Pancreas (tissue), 10 donors: ENCODE data around the gene ABCB8. TPM values are rescaled to one million over a fixed set of nuclear protein-coding genes. Genes with fewer than 3 reads are reported as not detected.

Experiments used
- ATAC-seq, 4 donors: fragments of 200-7000 bp; cut with Tn5 transposase; one replicate each; pipeline versions ENCODE4 v1.8.0 to v1.9.1; 2020; ENCODE audit warnings: mild to moderate bottlenecking in 4 of 4, moderate library complexity in 4 of 4
- DNase-seq, 6 donors: peaks; one replicate each; pipeline ENCODE4 v3.0.0-alpha.2; 2020
- FAIRE-seq: peaks from 2 replicates; lab custom pipeline; 2012; peaks lifted over from hg19 to GRCh38; lab: Jason Lieb, UNC
- H3K27ac ChIP-seq, 4 donors: fragments of 200-600 bp; sonication (generic); 1 replicate in 3 of 4; 2 replicates in 1 of 4; pipeline versions ENCODE4 v1.5.0 to v1.8.0; 2020
- H3K27me3 ChIP-seq, 4 donors: fragments of 200-600 bp; one replicate each; pipeline ENCODE4 v1.8.0; 2021
- H3K36me3 ChIP-seq, 3 donors: fragments of 200-600 bp; sonication (generic) in 1 of 3; one replicate each; pipeline versions ENCODE4 v1.5.0 to v1.8.0; 2020 to 2021
- H3K4me1 ChIP-seq, 3 donors: fragments of 200-600 bp; one replicate each; pipeline ENCODE4 v1.8.0; 2021
- H3K4me3 ChIP-seq, 4 donors: fragments of 200-600 bp; sonication (generic) in 2 of 4; one replicate each; pipeline versions ENCODE4 v1.5.0 to v1.8.0; 2020 to 2021
- H3K9me3 ChIP-seq, 4 donors: fragments of 200-600 bp; one replicate each; pipeline ENCODE4 v1.8.0; 2021
- CTCF ChIP-seq, 4 donors: fragments of 200-600 bp; sonication (generic) in 3 of 4; IDR thresholded peaks; one replicate each; pipeline versions ENCODE4 v1.5.0 to v1.8.0; 2021; ENCODE audit warnings: antibody characterized with exemption in 4 of 4
- WGBS, 2 donors: extraction: QIAGEN DNeasy Blood & Tissue Kit; methylation state at CpG; one replicate each; pipeline ENCODE4 v1.1.7; 2013; 5-methylcytosine and 5-hydroxymethylcytosine counted together
- intact Hi-C, 3 donors: fragments of 100-400 bp; cut with DNase I; formaldehyde crosslinking; loops; one replicate each; pipeline versions ENCODE4 v1.11.1 to v1.14.2; 2022
- polyA plus RNA-seq, 2 donors: library from polyadenylated mRNA; stranded (reverse); fragments of 200-250 nt; gene quantifications; one replicate each; pipeline ENCODE4 v1.2.3, GENCODE V29; 2013
- total RNA-seq, 6 donors: library from RNA; stranded (reverse); fragmentation: NEBNext Ultra II Directional in 4 of 6; extraction: Animal tissue kit (Norgen Biotek cat#: 25700) in 4 of 6; gene quantifications; one replicate each; pipeline versions ENCODE4 v1.2.1 to v1.2.4, GENCODE V29; 2021 to 2023
- donor health status: healthy with polysubstance abuse.
- donor health status: DM: no; HTN: no; CAD: no; lungs with moderate emphysema.
- donor health status: DM: no; HTN: no; CAD: no.
- donor health status: control.
- donor health status: control.
- donor health status: Bipolar disorder and iron deficiency.
- donor health status: DM: yes; HTN: yes; CAD: no.
- donor health status: DM: no; HTN: no; CAD: no.
- donor health status: DM: no; HTN: no; CAD: no.
- donor health status: DM: yes; HTN: yes; CAD: no.

ABCB8 gene
- total and polyA plus RNA-seq, 8 donors: 6.1 to 29.0 (median 12.7) TPM

DNA sequence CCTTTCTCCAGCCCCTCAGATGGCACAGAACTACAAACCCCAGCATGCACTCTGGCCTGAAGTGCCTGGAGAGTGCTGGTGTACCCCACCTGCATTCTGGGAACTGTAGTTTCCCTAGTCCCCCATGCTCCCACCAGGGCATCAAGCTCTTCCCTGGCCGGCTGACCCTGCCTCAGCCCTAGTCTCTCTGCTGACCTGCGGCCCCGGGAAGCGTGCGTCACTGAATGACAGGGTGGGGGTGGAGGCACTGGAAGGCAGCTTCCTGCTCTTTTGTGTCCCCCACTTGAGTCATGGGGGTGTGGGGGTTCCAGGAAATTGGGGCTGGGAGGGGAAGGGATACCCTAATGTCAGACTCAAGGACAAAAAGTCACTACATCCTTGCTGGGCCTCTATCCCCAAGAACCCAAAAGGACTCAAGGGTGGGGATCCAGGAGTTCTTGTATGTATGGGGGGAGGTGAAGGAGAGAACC, 35.4 kb upstream of the ABCB8 start:
- 46 to 53% methylated on average over 5 of the region's 5 CpGs for WGBS, 2 donors
- no peak for FAIRE-seq
- Histone ChIP-seq H3K4me1 (no peaks in the 10 kb centered on the region), H3K36me3 (no peaks in the 10 kb centered on the region), H3K27me3 (no peaks in the 10 kb centered on the region), H3K4me3 (no peak overlapping the region), H3K9me3 (no peaks in the 10 kb centered on the region), H3K27ac (no peak overlapping the region)
- no peak for TF ChIP-seq CTCF (IDR thresholded peaks at IDR 0.05)
- intact Hi-C loops: loop anchor here in 1 of 3 donors (10.0 kb wide), 1 partner anchor 98 kb away; no protein-coding TSS in a partner anchor
- peak in 3 of 4 donors; percentile 31 to 71 (median 63) for ATAC-seq
- DNase-seq: peak in 1 of 6 donors; percentile 36

DNA sequence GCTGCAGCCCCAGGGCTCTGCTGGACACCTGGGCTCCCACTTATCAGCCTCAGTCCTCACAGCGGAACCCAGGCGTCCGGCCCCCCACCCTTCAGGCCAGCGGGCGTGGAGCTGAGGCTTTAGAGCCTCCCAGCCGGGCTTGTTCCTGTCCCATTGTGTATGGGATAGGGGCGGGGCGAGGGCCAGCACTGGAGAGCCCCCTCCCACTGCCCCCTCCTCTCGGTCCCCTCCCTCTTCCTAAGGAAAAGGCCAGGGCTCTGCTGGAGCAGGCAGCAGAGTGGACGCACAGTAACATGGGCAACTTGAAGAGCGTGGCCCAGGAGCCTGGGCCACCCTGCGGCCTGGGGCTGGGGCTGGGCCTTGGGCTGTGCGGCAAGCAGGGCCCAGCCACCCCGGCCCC, 34.7 kb upstream of the ABCB8 start:
- Histone ChIP-seq H3K4me3 (peak overlapping the region in 1 of 4 donors; percentile 18), H3K4me1 (no peaks in the 10 kb centered on the region), H3K27ac (no peak overlapping the region), H3K36me3 (no peaks in the 10 kb centered on the region), H3K27me3 (no peaks in the 10 kb centered on the region), H3K9me3 (no peaks in the 10 kb centered on the region)
- no peak for TF ChIP-seq CTCF (IDR thresholded peaks at IDR 0.05)
- 82 to 84% methylated on average over 13 to 14 of the region's 14 CpGs for WGBS, 2 donors
- peak in 1 of 4 donors; percentile 9 for ATAC-seq
- peak in 1 of 6 donors; percentile 63 for DNase-seq
- FAIRE-seq: no peak
- intact Hi-C loops: loop anchor here in 1 of 3 donors (10.0 kb wide), 1 partner anchor 99 kb away; no protein-coding TSS in a partner anchor

GRCh38 chr7:150994141-150994837, 34.0 kb upstream of the ABCB8 start:
- Histone ChIP-seq H3K27ac (no peak overlapping the region), H3K27me3 (no peaks in the 10 kb centered on the region), H3K4me1 (no peaks in the 10 kb centered on the region), H3K4me3 (peak overlapping the region in 1 of 4 donors; percentile 18), H3K36me3 (no peaks in the 10 kb centered on the region), H3K9me3 (no peaks in the 10 kb centered on the region)
- intact Hi-C loops: loop anchor here in 1 of 3 donors (10.0 kb wide), 1 partner anchor 99 kb away; no protein-coding TSS in a partner anchor
- DNase-seq (no peak), FAIRE-seq (no peak), ATAC-seq (peak in 2 of 4 donors; percentile 45 to 49)
- 52 to 69% methylated on average over 12 to 15 of the region's 15 CpGs for WGBS, 2 donors
- no peak for TF ChIP-seq CTCF (IDR thresholded peaks at IDR 0.05)

GRCh38 chr7:150994838-150995510, 33.3 kb upstream of the ABCB8 start:
- TF ChIP-seq CTCF (IDR thresholded peaks at IDR 0.05): no peak
- Histone ChIP-seq H3K4me3 (peak overlapping the region in 1 of 4 donors; percentile 13), H3K36me3 (no peaks in the 10 kb centered on the region), H3K27ac (no peak overlapping the region), H3K27me3 (no peaks in the 10 kb centered on the region), H3K4me1 (no peaks in the 10 kb centered on the region), H3K9me3 (no peaks in the 10 kb centered on the region)
- 64 to 67% methylated on average over 19 of the region's 19 CpGs for WGBS, 2 donors
- ATAC-seq: no peak
- intact Hi-C loops: loop anchor here in 1 of 3 donors (10.0 kb wide), 1 partner anchor 100 kb away; no protein-coding TSS in a partner anchor
- no peak for FAIRE-seq
- DNase-seq: peak in 1 of 6 donors; percentile 61
